HG03521 (cell line): Measurements from ENCODE around the gene NPAT.

Source experiments
- ATAC-seq: cut with Tn5 transposase; IDR thresholded peaks from one replicate; pipeline ENCODE4 v1.9.1; 2021; ENCODE audit warnings: mild to moderate bottlenecking, moderate library complexity; ENCODE audit not compliant: unreplicated experiment

The NPAT gene

DNA sequence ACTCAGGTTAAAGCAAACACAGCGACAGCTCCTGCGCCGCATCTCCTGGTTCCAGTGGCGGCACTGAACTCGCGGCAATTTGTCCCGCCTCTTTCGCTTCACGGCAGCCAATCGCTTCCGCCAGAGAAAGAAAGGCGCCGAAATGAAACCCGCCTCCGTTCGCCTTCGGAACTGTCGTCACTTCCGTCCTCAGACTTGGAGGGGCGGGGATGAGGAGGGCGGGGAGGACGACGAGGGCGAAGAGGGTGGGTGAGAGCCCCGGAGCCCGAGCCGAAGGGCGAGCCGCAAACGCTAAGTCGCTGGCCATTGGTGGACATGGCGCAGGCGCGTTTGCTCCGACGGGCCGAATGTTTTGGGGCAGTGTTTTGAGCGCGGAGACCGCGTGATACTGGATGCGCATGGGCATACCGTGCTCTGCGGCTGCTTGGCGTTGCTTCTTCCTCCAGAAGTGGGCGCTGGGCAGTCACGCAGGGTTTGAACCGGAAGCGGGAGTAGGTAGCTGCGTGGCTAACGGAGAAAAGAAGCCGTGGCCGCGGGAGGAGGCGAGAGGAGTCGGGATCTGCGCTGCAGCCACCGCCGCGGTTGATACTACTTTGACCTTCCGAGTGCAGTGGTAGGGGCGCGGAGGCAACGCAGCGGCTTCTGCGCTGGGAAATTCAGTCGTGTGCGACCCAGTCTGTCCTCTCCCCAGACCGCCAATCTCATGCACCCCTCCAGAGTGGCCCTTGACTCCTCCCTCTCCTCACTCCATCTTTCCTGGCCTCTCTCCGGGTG lies at the start of gene NPAT, which contains the start of gene ATM:
Gene NPAT (minus strand): TSS at position 65 of the 774 bp plus-strand sequence. CDS start 102 bp downstream, outside the sequence.
Gene ATM (plus strand): TSS at position 494 of the 774 bp plus-strand sequence. CDS start 4,558 bp downstream, outside the sequence.
- ATAC-seq: peak; percentile 81

GRCh38 chr11:108269583-108269982 lies 47.1 kb upstream of the NPAT start:
- ATAC-seq: no peak

- ATAC-seq: no peak
These were observed 30.7 kb upstream of the NPAT start for GRCh38 chr11:108253176-108253575.

DNA sequence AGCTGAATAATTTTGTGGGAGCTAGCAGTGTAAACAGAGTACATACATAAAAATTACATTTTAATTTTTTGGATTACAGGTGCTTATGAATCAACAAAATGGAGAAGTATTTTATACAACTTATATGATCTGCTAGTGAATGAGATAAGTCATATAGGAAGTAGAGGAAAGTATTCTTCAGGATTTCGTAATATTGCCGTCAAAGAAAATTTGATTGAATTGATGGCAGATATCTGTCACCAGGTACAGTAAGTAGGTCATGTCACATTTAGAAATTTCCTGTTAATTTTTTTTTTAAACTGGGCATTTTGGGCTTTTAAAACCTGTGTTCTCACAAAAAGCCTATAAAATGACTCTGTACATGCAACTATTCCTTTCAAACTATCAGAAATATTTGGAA lies 24.4 kb upstream of the NPAT start:
- no peak for ATAC-seq

GRCh38 chr11:108246308-108246707 lies 23.9 kb upstream of the NPAT start:
- ATAC-seq: no peak

DNA sequence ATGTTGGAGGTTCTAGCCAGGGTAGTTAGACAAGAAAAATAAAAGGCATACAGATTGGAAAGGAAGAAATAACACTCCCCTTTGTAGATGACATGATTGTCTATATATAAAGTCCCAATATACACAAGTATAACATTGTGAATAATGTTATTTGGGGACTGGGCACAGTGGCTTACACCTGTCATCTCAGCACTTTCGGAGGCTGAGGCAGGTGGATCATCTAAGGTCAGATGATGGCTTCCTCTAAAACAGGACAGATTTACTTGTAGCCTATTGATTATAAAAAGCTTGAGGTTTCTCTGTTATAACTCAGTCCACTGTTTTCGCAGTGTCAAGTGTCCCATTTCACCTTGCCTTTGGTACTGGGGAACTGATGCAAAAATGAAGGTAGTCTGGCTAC lies 20.0 kb upstream of the NPAT start:
- no peak for ATAC-seq

DNA sequence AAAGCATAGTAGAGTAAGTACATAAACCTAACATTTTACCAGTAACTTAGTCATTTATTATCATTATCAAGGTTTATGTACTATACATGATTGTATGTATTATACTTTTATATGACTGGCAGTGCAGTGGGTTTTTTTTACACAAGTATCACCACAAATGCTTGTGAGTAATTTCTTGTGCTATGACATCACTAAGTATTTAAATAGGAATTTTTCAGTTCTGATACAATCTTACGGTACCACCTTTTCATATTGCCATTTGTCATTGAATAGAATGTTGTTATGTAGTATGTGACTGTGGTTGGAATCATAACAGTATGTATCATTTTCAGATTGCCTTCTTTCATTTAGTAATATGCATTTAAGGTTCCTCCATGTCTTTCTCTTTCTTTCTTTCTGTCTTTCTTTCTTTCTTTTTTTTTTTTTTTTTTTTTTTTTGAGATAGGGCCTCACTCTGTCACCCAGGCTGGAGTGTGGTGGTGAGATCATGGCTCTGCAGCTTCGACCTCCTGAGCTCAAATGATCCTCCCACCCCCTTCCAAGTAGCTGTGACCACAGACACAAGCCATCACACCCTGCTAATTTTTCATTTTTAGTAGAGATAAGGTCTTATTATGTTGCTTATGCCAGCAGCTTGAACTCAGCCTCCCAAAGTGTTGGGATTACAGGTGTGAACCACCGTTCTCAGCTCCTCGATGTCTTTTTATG lies 19.0 kb upstream of the NPAT start:
- ATAC-seq: no peak

DNA sequence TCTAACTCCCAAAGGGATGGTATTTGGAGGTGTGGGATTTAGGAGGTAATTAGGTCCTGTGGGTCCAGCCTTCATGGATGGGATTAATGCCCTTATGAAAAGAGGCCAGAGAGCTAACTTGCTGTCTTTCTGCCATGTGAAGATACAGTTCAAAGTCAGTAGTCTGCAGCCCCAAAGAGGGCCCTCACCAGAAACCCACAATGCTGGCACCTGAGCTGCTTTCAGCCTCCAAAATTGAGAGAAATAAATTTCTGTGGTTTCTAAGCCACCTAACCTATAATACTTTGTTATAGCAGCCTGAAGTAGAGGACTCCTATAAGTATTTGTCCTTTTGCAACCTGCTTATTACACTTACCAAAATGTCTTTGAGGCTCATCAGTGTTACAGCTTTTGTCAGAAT lies 16.6 kb upstream of the NPAT start:
- ATAC-seq: no peak

DNA sequence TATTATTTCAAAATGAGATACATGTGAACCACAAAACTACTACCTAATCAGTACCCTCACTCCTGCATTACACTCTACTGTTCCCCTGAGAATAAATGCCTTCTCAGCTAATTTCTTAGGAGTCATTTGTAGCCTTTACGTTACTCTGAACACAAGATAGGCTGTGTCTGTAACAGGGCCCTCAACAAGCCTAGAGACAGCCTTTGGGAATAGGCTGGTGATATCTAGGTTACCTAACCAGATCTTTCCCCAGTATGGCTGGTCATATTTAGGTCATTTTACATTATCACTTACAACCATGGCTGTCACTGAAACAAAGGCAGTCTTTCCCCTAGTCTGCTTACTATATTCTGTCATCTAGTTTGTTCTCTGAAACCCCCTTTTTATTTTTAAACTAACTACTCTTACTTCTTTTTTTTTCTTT lies 14.6 kb upstream of the NPAT start:
- peak; percentile 29 for ATAC-seq

GRCh38 chr11:108235633-108236032 lies 13.2 kb upstream of the NPAT start:
- ATAC-seq: no peak

GRCh38 chr11:108235192-108235591 lies 12.8 kb upstream of the NPAT start:
- no peak for ATAC-seq

- no peak for ATAC-seq
These were observed 11.0 kb upstream of the NPAT start for GRCh38 chr11:108233277-108233945.

DNA sequence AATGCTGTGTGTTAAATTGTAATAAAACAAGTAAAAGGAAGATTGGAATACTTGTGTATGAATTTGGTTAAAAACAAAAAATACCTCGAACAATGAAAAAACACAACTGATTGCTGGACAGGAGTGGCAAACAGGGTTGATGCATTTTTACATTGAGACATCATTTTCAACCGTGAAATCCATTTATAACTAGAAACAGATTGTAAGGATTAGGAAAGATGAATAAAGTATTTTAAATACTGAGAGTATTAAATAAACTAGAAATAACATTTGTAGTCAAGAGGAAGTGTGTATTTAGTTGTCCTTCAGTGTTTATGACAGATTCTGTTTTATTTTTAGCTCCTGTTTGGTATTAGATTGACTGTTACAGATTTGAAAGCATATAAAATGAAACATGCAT lies 5.8 kb upstream of the NPAT start:
- ATAC-seq: no peak

DNA sequence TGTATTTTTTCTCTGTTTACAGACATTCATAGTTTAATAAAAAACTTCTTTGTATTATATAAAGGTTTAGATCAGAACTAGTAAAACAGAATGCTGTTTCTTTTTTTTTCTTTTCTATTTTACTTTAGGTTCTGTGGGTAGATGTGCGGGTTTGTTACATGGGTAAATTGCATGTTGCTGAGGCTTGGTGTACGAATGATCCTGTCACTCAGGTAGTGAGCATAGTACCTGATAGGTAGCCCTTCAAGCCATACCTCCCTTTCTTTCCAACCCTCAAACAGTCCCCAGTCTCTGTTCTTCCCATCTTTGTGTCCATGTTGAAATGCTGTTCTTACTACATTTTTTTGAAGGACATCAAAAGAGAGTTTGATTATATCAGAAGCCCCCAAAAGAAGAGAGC lies 3.6 kb upstream of the NPAT start:
- no peak for ATAC-seq

DNA sequence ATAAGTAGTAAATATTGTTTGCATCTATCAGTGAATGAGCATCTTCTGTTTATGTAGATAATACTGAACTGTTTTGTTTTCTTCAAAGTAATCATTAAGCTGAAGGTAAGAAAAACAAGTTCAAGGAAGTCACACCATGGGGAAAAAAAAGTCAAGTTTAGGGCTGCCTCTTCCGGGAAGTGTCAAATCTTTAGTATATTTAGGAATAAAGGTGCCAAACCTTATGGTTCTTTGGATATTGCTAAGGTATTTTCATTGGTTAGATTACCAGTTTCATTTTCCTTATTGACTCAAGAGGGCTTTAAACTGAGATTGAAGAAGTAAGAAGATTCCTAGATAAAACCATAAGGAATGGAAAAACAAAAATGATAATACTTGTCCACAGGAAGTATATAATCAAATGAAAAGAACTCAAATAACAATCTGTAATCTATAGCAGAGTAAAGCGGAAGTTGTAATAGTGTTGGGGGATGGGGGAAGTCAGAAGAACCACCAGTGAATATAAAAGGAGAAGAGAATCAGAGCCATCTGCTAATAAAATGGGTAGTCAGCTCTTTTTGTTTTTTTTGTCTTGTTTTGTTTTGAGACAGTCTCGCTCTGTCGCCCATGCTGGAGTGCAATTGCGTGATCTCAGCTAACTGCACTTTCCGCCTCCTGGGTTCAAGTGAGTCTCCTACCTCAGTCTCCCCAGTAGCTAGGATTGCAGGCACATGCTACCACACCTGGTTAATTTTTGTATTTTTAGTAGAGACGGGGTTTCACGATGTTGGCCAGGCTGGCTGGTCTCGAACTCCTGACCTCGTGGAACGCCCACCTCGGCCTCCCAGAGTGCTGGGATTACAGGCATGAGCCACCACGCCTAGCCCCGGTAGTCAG lies 2.7 kb upstream of the NPAT start:
- ATAC-seq: no peak

DNA sequence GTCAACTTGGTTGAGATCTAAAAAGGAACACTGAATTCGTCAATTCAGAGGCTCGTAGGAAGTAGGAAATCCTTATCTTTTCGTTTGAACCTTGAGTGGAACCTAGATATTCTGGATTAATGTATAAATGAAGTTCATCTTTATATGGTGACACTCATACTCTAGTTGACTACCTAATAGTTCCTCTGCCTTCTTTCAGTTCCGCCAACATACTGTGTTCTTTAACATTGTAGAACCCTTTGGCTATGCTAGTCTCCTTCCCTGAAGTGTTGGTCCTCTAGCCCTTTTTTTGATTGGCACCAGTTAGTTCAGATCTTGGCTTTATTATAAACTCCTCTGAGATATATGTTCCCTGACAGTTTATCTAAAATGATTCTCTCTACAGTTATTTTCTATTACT lies 1.9 kb upstream of the NPAT start:
- ATAC-seq: no peak

DNA sequence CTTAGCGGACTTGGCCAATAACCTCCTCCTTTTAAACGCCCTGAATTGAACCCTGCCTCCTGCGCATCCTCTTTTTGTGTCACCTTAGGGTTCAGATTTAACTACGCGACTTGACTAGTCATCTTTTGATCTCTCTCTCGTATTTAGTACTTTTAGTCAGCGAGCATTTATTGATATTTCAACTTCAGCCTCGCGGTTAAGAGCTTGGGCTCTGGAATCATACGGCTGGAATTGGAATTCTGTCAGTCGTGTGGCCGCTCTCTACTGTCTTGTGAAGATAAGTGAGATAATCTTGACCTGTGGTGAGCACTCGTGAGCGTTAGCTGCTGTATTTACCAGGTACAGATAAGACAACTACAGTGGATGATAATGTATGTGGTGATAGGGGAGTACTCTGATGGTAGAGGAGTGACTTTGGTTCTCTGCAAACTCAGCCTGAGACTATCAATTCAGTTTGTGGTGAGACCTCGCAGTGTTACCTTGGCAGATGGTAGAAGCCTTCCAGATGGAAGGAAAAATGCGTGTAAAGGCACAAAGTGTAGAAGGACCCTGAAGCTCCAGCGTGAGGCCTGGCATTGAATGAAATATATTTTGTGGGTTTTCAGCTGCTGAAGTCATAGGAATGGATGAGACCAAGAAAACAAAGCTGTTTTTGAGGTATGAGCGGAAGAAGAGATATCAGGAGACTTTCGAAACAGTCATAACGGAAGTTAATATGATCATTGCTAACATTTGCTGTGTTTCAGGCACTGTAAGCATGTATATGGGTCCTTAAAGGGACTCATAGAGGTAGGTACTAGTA lies 1.1 kb upstream of the NPAT start:
- ATAC-seq: no peak

DNA sequence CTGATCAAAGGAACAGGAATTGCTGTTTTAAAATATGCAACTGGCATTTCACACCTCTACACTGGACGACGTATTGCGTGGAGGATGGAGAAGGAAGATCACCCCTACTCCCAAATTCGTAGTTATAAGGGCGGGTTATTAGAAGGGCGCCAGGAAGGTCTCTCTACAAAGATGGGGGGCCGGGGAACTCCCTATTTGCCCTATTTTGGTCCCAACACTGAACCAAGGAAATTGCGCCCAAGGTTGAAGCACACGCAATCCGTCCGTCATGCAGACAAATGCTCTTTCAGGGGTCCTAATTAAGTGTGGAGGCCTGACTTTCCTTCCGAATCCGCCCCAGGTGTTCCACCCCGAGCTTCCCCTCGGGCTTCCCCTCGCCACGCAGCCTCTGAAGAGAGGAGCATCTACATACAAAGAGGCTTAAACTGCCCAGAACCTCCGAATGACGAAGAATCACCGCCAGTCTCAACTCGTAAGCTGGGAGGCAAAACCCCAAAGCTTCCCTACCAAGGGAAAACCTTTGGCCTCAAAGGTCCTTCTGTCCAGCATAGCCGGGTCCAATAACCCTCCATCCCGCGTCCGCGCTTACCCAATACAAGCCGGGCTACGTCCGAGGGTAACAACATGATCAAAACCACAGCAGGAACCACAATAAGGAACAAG lies 396 bp downstream of the NPAT start:
- ATAC-seq: no peak

DNA sequence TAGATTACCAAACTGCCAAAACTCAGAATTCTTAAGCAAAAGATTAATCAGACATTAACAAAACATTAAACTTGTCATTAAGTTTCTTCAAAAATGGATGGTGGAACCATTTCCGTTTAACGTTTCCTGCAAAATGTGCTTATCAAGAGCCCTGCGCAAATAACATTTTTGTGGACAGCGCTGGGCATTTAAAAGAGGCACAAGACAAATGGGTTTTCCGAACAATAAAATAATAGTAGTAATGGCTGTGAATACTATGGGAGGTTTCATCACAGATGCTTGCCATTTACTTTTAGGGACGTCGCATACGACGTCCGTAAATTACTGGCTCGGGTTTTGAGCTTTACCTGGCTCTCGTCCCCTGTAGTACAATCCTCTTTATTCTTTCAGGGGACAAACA lies 1.1 kb downstream of the NPAT start:
- ATAC-seq: no peak
